ENCODE results near the gene NOX3.

NOX3 gene, protein sequence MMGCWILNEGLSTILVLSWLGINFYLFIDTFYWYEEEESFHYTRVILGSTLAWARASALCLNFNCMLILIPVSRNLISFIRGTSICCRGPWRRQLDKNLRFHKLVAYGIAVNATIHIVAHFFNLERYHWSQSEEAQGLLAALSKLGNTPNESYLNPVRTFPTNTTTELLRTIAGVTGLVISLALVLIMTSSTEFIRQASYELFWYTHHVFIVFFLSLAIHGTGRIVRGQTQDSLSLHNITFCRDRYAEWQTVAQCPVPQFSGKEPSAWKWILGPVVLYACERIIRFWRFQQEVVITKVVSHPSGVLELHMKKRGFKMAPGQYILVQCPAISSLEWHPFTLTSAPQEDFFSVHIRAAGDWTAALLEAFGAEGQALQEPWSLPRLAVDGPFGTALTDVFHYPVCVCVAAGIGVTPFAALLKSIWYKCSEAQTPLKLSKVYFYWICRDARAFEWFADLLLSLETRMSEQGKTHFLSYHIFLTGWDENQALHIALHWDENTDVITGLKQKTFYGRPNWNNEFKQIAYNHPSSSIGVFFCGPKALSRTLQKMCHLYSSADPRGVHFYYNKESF

DNA sequence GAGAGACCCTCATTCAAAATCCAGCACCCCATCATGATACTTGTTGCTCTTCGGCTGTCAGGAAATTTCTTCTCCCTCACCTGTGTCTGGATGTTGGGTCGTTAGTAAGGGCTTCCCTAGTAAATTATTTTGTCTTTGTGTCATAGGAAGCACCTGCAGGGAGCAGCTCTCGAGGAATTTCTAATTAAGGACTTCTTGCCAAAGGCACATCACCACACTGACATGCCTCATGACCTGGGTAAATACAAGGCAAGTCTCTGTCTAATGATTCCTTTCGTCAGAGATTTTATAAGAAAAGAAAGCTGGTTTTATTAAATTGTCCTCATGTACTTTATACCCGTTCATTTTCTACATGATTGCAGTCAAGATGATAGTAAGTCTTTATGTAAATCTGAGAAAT is at the start of gene NOX3:
Gene NOX3, minus strand, starts transcription at position 74 of the 400 bp plus-strand sequence. Its CDS starts 39 bp downstream, at position 35.
- Histone ChIP-seq H3K4me2 (ENCODE audit: low read depth, low read length, poor library complexity, severe bottlenecking) (no peak within 1 kb of the TSS), H3K9ac (ENCODE audit: low read depth, low read length, poor library complexity, severe bottlenecking) (no peak within 1 kb of the TSS), H3F3A (ENCODE audit: low read depth) (no peaks in the 10 kb centered on the region)

DNA sequence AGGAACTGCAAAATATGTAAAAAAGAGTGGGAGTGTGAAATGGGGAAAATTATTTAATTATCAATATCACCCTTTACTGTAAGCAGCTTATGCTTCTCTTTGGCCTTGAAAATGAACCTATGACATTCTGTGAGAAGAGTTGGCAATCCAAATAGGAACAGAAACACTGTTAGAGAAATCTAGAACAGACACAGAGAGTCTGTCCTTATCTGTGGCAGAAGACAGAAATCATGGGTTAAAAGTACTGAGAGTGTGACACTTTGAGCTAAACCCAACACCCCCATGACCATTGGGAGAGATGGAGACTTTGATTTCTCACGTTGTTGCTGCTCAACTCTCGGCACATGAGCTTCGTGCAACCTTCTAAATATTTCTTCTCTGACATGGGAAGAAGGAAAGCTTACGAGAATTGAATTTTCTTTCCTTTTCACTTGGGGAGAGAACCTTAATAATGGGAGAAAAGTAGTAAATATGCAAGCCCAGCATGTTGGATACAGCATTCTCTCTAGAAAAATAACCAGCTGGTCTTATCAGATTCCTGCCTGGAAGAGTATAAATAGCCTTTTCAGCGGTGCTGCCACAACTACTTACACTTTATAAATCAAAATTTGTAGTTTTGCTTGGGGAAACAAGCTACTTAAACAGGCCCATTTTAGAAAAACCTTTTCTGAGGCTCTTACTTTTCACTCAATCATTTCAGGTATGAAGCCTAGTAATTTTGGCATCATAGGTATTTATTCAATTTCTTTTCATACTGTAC is 49.4 kb upstream of the NOX3 start:
- H3K79me2 ChIP-seq (ENCODE audit: insufficient read depth, low read length) = no peaks in the 10 kb centered on the region
- H3K36me3 ChIP-seq (ENCODE audit: insufficient read depth, low read length) = no peaks in the 10 kb centered on the region
- TF ChIP-seq, protein P1, sequence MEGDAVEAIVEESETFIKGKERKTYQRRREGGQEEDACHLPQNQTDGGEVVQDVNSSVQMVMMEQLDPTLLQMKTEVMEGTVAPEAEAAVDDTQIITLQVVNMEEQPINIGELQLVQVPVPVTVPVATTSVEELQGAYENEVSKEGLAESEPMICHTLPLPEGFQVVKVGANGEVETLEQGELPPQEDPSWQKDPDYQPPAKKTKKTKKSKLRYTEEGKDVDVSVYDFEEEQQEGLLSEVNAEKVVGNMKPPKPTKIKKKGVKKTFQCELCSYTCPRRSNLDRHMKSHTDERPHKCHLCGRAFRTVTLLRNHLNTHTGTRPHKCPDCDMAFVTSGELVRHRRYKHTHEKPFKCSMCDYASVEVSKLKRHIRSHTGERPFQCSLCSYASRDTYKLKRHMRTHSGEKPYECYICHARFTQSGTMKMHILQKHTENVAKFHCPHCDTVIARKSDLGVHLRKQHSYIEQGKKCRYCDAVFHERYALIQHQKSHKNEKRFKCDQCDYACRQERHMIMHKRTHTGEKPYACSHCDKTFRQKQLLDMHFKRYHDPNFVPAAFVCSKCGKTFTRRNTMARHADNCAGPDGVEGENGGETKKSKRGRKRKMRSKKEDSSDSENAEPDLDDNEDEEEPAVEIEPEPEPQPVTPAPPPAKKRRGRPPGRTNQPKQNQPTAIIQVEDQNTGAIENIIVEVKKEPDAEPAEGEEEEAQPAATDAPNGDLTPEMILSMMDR (conservative IDR thresholded peaks at IDR 0.05; ENCODE audit: low read length) = no peak
- no peak for TF ChIP-seq EZH2phosphoT487 (IDR thresholded peaks at IDR 0.05; ENCODE audit: borderline replicate concordance)
- no peaks in the 10 kb centered on the region for H3K9me3 ChIP-seq (ENCODE audit: insufficient read depth, low read depth, low read length)
- H3F3A ChIP-seq (ENCODE audit: low read depth) = no peaks in the 10 kb centered on the region
- no peaks in the 10 kb centered on the region for H3K4me1 ChIP-seq (ENCODE audit: insufficient read depth, low read length, poor library complexity, severe bottlenecking)
- H4K20me1 ChIP-seq (ENCODE audit: insufficient read depth, low read length, poor library complexity, severe bottlenecking) = no peaks in the 10 kb centered on the region
- H2AFZ ChIP-seq (ENCODE audit: low read length) = no peak overlapping the region
- H3K4me3 ChIP-seq (ENCODE audit: low read length, poor library complexity, severe bottlenecking) = no peak overlapping the region
- no peak overlapping the region for H3K4me2 ChIP-seq (ENCODE audit: low read depth, low read length, poor library complexity, severe bottlenecking)
- no peak overlapping the region for H3K9ac ChIP-seq (ENCODE audit: low read depth, low read length, poor library complexity, severe bottlenecking)
- H3K9me2 ChIP-seq (replicated peaks; ENCODE audit: low read depth, low read length) = no peaks in the 10 kb centered on the region
- no peaks in the 10 kb centered on the region for H3K27me3 ChIP-seq (ENCODE audit: insufficient read depth, low read length, poor library complexity, severe bottlenecking)

More for the DNA sequence above, at the start of gene NOX3:
- TF ChIP-seq EZH2phosphoT487 (IDR thresholded peaks at IDR 0.05; ENCODE audit: borderline replicate concordance) = no peak
- TF ChIP-seq, protein P1 (conservative IDR thresholded peaks at IDR 0.05; ENCODE audit: low read length) = no peak
- H3K27me3 ChIP-seq (ENCODE audit: insufficient read depth, low read length, poor library complexity, severe bottlenecking) = no peaks in the 10 kb centered on the region
- no peaks in the 10 kb centered on the region for H3K9me2 ChIP-seq (replicated peaks; ENCODE audit: low read depth, low read length)
- no peak within 1 kb of the TSS for H3K4me3 ChIP-seq (ENCODE audit: low read length, poor library complexity, severe bottlenecking)
- no peak within 1 kb of the TSS for H2AFZ ChIP-seq (ENCODE audit: low read length)
- H3K4me1 ChIP-seq (ENCODE audit: insufficient read depth, low read length, poor library complexity, severe bottlenecking) = no peaks in the 10 kb centered on the region
- no peaks in the 10 kb centered on the region for H4K20me1 ChIP-seq (ENCODE audit: insufficient read depth, low read length, poor library complexity, severe bottlenecking)
- no peaks in the 10 kb centered on the region for H3K79me2 ChIP-seq (ENCODE audit: insufficient read depth, low read length)
- H3K9me3 ChIP-seq (ENCODE audit: insufficient read depth, low read depth, low read length) = no peaks in the 10 kb centered on the region
- no peaks in the 10 kb centered on the region for H3K36me3 ChIP-seq (ENCODE audit: insufficient read depth, low read length)

DNA sequence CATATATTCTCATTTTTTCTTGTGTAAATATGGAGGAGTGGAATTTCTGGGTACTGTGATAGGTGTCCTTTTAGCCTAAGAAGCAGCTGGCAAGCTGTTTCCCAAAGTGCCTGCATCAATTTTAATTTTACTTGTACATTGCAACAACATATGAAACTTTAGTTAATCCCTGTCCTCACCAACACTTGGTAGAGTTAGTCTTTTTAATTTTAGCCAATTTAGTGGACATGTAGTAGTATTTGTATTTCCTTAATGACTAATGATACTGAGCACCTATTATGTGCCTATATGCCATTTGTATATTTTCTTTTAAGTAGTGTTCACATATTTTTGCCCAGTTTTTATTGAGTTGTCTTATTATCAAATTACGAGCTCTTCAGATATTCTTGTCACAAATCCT is 46.8 kb upstream of the NOX3 start:
- no peaks in the 10 kb centered on the region for H3K9me3 ChIP-seq (ENCODE audit: insufficient read depth, low read depth, low read length)
- no peaks in the 10 kb centered on the region for H3K79me2 ChIP-seq (ENCODE audit: insufficient read depth, low read length)
- no peaks in the 10 kb centered on the region for H3K9me2 ChIP-seq (replicated peaks; ENCODE audit: low read depth, low read length)
- no peak overlapping the region for H2AFZ ChIP-seq (ENCODE audit: low read length)
- no peak overlapping the region for H3K4me3 ChIP-seq (ENCODE audit: low read length, poor library complexity, severe bottlenecking)
- TF ChIP-seq, protein P1 (conservative IDR thresholded peaks at IDR 0.05; ENCODE audit: low read length) = no peak
- TF ChIP-seq EZH2phosphoT487 (IDR thresholded peaks at IDR 0.05; ENCODE audit: borderline replicate concordance) = no peak
- H3K9ac ChIP-seq (ENCODE audit: low read depth, low read length, poor library complexity, severe bottlenecking) = no peak overlapping the region
- H3K27me3 ChIP-seq (ENCODE audit: insufficient read depth, low read length, poor library complexity, severe bottlenecking) = no peaks in the 10 kb centered on the region
- H4K20me1 ChIP-seq (ENCODE audit: insufficient read depth, low read length, poor library complexity, severe bottlenecking) = no peaks in the 10 kb centered on the region
- no peak overlapping the region for H3K4me2 ChIP-seq (ENCODE audit: low read depth, low read length, poor library complexity, severe bottlenecking)
- no peaks in the 10 kb centered on the region for H3K4me1 ChIP-seq (ENCODE audit: insufficient read depth, low read length, poor library complexity, severe bottlenecking)
- no peaks in the 10 kb centered on the region for H3K36me3 ChIP-seq (ENCODE audit: insufficient read depth, low read length)
- H3F3A ChIP-seq (ENCODE audit: low read depth) = no peaks in the 10 kb centered on the region
